ENCODE data around the gene MRPS23. TPM values are rescaled to one million over a fixed set of nuclear protein-coding genes. Genes with fewer than 3 reads are reported as not detected.

MRPS23 gene
- polyA plus RNA-seq, 3 donors: 55.4 to 66.7 (median 61.9) TPM

- no peak for DNase-seq (ENCODE audit: extremely low read depth in 1 of 11, low read depth in 9 of 11, low spot score in 4 of 11)
Measured at GRCh38 chr17:57818066-57818465, 31.8 kb downstream of the MRPS23 start.

DNA sequence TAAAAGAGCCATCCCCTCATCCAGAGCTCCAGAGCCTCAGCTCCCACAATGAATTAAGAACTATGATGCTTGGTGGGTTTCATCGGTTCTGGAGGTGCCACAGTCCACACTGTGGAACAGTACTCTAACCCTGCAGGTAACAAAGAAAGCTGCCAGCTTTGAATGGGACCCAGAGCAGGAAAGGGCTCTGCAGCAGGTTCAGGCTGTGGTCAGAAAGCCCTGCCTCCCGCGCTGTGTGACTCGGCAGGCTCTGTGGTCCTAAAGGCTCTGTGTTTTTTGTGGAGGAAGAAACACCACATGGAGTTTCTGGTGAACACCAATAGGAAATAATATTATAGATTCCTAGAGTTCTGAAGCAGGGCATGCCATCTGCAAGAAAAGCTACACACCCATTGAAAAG is 32.5 kb downstream of the MRPS23 start:
- DNase-seq (ENCODE audit: extremely low read depth in 1 of 11, low read depth in 9 of 11, low spot score in 4 of 11): no peak

GRCh38 chr17:57814421-57814820 is 35.4 kb downstream of the MRPS23 start:
- DNase-seq (ENCODE audit: extremely low read depth in 1 of 11, low read depth in 9 of 11, low spot score in 4 of 11): no peak

- no peak for DNase-seq (ENCODE audit: extremely low read depth in 1 of 11, low read depth in 9 of 11, low spot score in 4 of 11)
Measured at GRCh38 chr17:57811638-57812280, 38.1 kb downstream of the MRPS23 start.

DNA sequence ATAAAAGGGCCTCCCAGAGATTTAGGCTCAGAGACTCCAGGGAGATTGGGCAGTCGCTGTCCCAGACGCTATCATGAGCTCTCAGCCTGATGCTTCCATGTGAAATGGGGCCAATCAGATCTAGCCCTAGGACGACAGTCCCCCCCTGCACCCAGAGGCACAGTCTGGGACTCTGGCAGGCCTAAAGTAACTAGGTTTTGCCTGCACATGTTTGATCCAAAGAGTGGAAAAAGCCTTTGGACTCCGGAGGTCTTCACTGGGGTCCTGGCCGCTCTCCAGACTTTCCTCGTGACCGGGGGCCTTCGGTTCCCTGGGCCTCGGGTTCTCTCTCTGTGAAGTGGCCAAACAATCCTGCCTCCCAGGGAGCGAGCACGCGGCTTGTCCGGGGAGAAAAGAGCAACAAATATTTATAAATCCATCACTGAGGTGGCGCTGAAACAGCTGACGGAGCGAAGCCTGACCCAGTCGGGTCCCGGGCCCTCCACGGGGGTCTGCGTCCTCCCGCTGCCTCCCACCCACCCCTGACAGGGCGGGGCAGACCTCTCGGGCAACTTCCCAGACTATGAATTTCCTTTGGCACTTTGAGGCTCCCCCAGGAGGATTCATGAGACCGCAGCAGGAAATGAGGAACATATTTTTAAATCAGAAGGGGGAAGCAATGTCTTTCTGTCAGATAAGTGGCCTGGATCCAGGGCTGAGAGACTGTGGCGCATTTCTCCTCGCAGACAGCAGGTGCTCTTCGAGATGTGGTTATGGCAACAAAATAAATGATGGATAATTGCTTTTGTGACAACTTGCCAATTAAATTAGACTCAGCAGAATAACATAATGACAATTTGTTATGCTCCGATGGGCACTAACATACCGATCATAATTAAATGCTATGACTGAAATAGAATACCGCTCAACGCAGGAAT is 38.9 kb downstream of the MRPS23 start:
- DNase-seq (ENCODE audit: extremely low read depth in 1 of 11, low read depth in 9 of 11, low spot score in 4 of 11): peak in 10 of 11 donors; percentile 44 to 81 (median 60)

- no peak for DNase-seq (ENCODE audit: extremely low read depth in 1 of 11, low read depth in 9 of 11, low spot score in 4 of 11)
Measured at GRCh38 chr17:57809879-57810278, 40.0 kb downstream of the MRPS23 start.

DNA sequence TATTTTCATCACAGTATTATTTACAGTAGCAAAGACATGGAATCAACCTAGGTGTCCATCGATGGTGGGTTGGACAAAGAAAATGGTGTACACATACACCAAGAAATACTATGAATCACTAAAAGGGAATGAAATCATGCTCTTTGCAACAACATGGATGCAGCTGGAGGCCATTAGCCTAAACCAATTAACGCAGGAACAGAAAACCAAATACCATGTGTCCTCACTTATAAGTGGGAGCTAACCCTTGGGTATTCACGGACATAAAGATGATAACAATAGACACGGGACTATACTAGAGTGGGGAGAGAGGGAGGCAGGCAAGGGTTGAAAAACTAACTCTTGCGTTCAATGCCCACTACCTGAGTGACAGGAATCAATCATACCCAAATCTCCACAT is 41.0 kb downstream of the MRPS23 start:
- DNase-seq (ENCODE audit: extremely low read depth in 1 of 11, low read depth in 9 of 11, low spot score in 4 of 11): no peak

GRCh38 chr17:57806167-57806830 is 43.5 kb downstream of the MRPS23 start:
- no peak for DNase-seq (ENCODE audit: extremely low read depth in 1 of 11, low read depth in 9 of 11, low spot score in 4 of 11)

- no peak for DNase-seq (ENCODE audit: extremely low read depth in 1 of 11, low read depth in 9 of 11, low spot score in 4 of 11)
Measured at GRCh38 chr17:57803021-57803420, 46.8 kb downstream of the MRPS23 start.

DNA sequence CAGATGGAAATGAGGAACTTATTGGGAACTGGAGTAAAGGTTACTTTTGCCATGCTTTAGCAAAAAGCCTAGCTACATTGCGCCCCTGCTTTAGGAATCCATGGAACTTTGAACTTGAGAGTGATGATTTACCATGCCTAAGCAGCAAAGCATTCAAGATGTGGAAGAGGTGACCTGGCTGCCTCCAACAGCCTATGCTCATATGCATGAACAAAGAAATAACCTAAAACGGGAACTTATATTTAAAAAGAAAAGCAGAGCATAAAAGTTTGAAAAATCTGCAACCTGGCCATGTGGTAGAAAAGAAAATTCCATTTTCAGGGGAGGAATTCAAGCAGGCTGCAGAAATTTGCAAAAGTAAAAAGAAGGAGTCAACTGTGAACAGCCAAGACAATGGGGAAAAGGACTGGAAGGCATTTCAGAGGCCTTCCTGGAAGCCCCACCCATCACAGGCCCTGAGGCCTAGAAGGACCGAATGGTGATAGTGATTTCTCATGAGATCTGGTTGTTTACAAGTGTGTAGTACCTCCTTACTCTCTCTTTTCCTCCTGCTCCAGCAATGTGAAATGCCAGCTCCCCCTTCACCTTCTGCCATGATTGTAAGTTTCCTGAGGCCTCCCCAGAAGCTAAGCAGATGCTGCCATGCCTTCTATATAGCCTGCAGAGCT is 48.7 kb downstream of the MRPS23 start:
- DNase-seq (ENCODE audit: extremely low read depth in 1 of 11, low read depth in 9 of 11, low spot score in 4 of 11): no peak

DNA sequence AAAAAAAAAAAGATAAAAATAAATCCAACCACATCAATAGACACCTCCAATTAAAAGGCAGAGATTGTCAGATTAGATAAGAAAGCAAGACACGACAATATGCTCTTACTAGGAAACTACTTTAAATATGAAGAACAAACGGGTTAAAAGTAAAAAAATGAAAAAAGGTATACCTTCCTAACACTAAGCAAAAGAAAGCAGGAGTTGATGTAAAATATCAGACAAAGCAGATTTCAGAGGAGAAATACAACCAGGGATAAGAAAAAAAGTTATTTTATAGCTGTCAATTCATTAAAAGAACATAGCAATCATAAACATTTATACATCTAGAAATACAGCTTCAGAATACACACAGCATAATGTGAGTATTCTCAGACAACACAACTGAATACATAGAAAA is 55.0 kb downstream of the MRPS23 start:
- no peak for DNase-seq (ENCODE audit: extremely low read depth in 1 of 11, low read depth in 9 of 11, low spot score in 4 of 11)

DNA sequence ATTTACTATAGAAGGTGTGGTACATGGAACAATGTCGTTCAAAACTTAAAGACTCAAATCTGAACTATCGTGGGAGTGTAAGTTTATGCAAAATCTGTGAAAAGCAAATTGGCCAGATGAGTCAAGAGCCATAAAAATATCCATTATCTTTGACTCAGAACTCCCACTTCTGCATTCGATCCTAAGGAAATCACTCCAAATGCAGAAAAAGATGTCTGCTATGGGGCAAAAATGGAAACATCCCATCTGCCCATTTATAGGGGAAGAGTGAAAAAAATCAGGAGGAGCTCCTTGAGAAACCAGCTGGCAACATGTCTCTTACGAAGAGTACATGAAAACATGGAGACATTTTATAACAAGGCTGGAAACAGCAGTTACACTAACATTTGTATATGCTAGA is 61.1 kb downstream of the MRPS23 start:
- no peak for DNase-seq (ENCODE audit: extremely low read depth in 1 of 11, low read depth in 9 of 11, low spot score in 4 of 11)

- peak in 10 of 11 donors; percentile 38 to 84 (median 66) for DNase-seq (ENCODE audit: extremely low read depth in 1 of 11, low read depth in 9 of 11, low spot score in 4 of 11)
Measured at GRCh38 chr17:57785022-57785421, 64.8 kb downstream of the MRPS23 start.

Other genes with a start within 250 kb of the MRPS23 start
- not detected for gene CCDC182, start 104.7 kb downstream of the MRPS23 start, polyA plus RNA-seq (ENCODE audit: insufficient read length in 3 of 3)
- gene CUEDC1, start 105.4 kb upstream of the MRPS23 start, polyA plus RNA-seq (ENCODE audit: insufficient read length in 3 of 3): 10 to 100 TPM; 47.1 to 47.8 (median 47.7) TPM
- gene VEZF1, start 138.2 kb upstream of the MRPS23 start, polyA plus RNA-seq (ENCODE audit: insufficient read length in 3 of 3): 100 to 1,000 TPM in 2 of 3 donors, 10 to 100 TPM in 1; 99.9 to 111 (median 108) TPM
- 100 to 1,000 TPM; 337 to 438 (median 379) TPM for gene SRSF1, start 157.2 kb upstream of the MRPS23 start, polyA plus RNA-seq (ENCODE audit: insufficient read length in 3 of 3)
- gene DYNLL2, start 233.4 kb upstream of the MRPS23 start, polyA plus RNA-seq (ENCODE audit: insufficient read length in 3 of 3): 10 to 100 TPM; 64.4 to 86.1 (median 82.9) TPM